GM18520 (cell line): ENCODE data around the gene POLD2.
A peak's percentile ranks its signal among the peaks of the same experiment; 100 is the strongest.
"Not testable (repeated sequence)": the region's sequence is repeated elsewhere in the genome, so short reads cannot be mapped to it uniquely, and the experiment has no call there.

Experiments
- ATAC-seq: cut with Tn5 transposase; IDR thresholded peaks from one replicate; pipeline ENCODE4 v1.9.1; 2021; ENCODE audit not compliant: unreplicated experiment

POLD2 gene

DNA sequence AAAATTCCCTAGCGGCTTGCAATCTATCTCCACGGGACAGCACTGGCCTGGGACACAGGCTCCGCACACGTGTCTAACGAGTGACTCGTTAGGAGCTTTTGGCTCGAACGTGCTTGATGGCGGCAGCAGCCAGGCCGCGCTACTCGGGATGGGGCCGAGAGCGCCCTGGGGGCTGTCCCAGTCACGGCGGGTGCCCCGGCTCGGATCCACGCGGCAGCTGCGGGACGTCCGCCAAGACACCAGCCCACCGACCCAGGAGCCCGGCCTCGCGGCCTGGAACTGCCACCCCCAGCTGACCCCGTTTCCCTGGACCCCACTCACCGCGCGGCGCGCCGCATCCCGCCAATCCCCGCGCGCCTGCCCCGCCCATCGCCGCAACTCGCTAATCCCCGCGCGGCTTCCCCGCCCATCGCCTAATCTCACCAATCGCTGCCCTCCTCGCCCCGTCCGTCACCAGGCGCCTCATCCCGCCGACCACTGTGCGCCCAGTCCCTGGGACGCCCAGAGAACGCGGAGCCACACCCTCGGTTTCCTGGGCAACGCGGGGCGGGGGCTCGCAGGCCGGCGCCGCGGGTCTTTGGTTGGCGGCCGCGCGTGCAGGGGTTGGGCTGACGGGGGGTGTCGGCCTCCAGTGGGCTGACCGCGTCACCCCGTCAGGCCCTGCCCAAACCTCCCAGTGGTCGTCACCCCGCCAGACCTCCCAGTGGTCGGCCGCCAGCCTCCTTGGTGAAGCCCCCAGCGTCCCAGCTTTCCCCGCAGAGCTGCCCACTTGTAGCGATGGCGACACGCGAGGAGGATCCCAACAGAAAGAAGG, at the start of gene POLD2:
POLD2 (minus strand) TSS at position 359 of the 814 bp plus-strand sequence. CDS start 1,495 bp downstream, outside the sequence.
- peak; percentile 99 for ATAC-seq

GRCh38 chr7:44172803-44173424, 49.6 kb upstream of the POLD2 start:
- ATAC-seq: no peak

DNA sequence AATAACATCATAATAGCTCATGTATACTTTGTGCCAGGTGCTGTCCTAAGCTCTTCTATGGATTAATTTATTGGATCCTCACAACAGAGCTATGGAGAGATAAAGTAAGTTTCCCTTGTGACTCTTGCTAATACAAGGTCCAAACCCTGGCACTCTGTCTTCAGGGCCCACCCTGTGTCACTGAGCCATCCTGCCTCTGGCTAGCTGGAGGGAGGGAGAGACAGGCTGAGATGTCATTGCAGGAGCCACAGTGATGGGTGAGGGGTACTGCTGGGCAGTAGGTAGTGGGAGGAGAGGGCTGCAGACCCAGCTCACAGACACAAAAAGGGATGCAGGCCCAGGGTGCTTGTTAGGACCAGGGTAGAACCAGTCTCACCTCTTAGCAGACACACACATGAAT, 49.0 kb upstream of the POLD2 start:
- no peak for ATAC-seq

- ATAC-seq: not testable (repeated sequence)
These were observed 48.6 kb upstream of the POLD2 start for GRCh38 chr7:44171901-44172300.

- ATAC-seq: no peak
These were observed 44.6 kb upstream of the POLD2 start for GRCh38 chr7:44167920-44168319.

DNA sequence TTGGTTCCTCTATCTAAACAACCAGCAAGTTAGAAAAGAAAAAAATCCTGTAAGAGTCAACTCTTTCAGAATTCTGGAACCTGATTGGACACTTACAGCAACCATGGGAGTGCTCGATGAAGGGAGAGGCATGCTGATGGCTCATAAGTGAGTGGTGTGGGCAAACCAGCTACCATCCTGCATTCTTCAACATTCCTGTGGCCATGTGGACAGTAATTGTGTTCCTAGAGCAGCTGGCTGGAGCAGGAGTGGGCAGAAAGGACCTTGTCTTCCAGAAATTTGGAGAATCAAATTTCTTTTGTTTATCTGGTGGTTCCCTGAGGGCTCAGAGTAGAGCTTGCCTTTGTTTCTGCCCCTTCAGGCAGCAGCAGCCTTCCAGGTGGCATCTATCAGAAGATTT, 40.2 kb upstream of the POLD2 start:
- no peak for ATAC-seq

GRCh38 chr7:44162785-44163395, 39.5 kb upstream of the POLD2 start:
- no peak for ATAC-seq

DNA sequence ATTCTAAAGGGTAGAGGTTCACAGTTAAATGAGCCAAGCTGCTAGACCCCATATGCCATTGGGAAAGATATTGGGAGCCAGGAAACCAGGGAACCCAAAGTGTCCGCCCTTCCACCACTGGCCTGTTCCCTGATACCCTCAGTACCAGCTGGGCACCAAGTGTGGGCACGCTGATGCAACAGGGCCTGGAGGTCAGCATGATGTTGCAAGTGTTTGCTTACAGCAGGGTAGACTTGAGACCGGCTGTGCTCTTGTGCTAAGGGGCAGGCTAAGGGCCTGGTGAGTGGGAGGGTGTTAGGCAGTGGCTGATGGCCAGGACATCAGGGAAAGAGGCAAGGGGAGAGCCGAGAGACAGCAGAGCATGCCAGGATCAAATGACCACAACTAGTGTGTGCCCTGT, 38.8 kb upstream of the POLD2 start:
- no peak for ATAC-seq

GRCh38 chr7:44161371-44161770, 38.0 kb upstream of the POLD2 start:
- no peak for ATAC-seq

DNA sequence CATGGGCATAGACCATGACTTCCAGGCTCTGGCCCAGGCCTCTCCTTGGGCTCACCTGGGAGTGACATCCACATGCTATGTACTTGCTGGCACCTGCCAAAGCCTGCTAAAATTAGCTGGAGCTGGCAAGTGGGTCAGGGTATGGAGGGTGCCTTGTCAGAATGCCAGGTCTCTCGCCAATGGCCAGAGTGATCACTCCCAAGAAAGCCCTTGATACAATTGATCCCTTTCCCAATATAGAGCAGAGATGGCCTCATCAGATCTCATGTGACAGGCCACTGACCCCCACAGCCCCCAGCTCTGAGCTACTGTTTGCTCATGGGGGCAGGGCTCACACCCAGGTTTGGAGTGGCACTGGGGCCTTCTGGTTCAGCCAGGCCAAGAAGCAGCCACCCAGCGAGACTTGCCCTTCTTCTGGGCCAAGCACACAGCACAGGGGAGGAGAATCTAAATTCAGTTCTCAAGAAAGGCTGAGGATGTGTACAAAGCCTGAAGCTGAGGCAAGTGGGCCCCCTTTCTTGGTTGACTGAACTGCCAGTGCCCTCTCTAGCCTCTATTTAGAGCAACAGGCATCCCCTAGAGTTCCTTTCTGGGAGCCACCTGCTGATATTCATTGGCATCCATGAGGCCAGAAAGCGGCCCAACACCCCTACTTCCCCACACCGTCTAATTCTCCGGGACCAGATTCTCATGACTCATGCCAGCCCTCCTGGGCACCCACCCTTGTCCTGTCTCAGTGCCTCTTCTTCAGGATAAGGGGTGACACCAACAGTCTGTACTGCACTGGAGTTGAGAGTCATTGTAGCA, 36.7 kb upstream of the POLD2 start:
- no peak for ATAC-seq

DNA sequence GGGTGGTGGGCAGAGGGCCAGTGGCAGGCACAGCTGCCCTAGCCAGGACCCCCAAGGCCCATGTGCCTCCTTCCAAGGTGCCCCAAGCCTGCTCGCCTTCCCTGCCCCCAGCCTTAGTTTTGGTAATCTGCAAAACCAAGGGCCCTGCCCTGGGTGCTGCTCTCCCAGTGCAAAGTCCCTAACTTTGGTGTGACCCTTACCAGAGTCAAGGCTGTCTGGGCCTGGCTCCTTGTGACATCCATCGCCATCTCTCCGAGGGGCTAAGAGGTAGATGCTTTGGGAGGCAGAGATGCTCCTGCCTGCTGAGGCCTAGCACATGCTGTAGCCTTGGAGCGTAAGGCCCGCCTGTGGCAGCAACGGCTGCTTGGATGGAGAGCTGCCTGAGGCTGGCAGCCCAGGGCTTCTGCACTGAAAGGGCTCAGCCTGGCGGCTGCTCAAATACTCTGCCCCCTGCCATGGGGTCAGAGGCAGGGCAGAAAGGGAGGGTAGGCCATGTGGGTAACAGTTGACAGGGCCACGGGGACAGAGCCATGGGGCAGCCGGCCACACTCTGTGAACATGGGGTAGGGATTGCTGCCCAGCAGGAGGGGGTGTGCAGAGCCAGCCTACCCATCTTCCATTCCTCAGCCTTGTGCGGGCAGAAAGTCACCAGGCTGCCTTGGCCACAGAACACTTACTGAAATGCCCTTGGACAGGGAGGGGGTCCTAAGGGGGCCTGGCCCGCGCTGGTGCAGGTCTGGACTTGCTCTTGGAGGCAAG, 35.7 kb upstream of the POLD2 start:
- ATAC-seq: no peak

DNA sequence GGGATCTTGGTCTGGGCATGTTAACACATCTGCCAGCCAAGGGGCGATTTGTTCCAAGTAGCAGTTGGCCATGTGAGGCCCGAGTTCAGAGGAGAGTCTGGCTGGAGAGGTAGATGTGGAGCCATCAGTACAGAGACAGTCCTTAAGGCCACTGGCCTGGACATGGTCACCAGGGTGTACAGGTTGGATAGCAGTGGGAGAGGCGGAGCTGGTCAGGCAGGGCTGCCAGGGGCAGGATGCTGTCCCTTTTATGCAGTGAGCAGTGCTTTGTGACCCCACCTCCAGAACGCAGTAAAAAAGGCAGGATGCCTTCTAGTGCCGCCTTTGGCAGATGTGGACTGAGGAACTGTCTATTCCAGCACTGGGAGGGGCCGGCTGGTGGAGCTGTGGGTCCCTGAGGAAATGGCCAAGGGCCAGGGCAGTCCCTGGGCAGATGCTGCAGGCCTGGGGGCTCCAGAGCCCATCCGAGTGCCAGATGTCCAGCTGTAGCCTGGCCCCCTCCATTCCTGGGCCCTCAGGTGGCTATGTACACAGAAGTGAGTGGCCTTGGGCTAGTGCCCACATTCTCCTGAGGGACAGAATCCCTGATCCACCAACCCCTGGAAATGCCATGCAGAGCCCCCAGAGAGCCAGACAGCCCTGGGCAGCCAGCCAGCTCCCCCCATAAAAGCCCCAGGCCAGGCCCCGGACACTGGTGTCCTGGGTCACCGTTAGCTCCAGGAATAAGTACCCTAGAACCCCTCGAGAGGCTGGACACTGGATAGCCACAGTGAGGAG, 34.9 kb upstream of the POLD2 start:
- no peak for ATAC-seq

- no peak for ATAC-seq
These were observed 34.0 kb upstream of the POLD2 start for GRCh38 chr7:44157116-44158080.

DNA sequence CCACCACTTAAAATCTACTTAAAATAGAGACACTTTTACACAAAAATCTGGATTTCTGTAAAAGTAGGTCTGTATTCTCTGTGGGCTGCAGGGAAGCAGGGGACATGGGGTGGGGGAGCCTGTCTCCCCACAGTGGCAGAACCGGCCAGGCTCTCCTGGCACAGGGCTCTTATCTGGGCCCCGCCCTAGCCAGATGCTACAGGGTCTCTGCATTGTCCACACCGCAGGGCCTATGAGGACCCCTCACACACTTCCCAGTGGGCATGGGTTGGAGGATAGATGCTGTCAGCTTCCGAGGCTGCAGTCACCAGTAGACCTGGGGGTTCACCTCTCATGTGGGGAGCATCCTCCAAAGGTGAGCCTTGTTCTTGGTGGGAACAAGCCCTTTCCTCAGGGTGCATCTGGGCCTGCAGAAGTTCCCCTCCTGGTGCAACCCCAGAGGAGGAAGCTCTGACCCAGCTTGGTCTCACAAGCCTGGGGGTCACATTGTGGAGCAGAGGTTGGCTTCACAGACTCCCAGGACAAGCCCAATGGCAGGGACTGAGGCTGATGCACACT, 33.2 kb upstream of the POLD2 start:
- ATAC-seq: no peak

DNA sequence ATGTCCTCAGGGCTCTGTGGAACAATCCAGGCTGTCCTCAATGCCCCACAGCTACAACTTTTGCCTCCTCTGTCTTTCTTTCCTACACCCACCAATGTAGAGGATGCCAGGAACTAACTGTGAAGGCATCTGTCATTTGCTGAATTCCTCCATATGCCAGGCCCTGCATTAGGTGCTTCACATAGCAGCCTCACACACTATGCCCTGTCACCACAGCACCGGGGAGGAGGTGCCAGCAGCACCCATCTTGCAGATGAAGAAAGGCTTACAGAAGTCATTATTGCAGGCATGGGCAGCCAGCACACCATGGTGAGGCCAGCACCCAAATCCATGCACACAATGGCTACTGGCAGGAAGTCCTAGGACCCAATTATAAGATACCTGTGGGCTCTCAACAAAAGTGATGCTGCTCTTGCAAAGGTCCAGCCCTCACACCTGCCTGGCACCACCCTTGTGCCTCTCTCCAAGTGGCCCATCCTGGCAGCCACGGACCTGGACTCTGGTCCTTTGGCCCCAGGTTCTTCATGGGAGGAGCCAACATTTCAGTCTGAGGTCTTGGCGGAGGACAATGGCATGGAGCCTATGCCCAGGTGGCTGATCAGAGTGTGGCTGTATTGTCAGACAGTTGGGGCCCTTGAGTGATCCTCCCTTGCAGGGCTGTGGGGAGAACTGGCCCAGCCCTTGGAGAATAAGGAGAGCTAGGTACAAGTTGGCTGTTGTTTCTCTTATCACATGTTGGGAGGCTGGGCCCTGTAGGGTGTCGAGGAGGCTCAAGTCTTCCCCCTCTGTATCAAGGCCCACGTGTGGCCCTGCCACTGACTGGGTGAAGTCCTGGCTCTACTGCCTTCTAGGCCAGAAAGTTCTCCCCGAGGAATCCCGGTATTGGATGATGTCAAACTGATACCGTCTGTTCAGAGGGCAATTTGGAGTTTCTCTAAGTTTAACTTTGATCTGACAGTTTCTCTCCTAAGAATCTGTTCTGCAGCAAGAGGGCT, 32.1 kb upstream of the POLD2 start:
- ATAC-seq: no peak

GRCh38 chr7:44154703-44155102, 31.4 kb upstream of the POLD2 start:
- no peak for ATAC-seq

GRCh38 chr7:44153948-44154335, 30.6 kb upstream of the POLD2 start:
- no peak for ATAC-seq
